Measurements from ENCODE around the gene CDS1. TPM values are rescaled to one million over a fixed set of nuclear protein-coding genes. Genes with fewer than 3 reads are reported as not detected.

The CDS1 gene
- total and polyA plus RNA-seq, 10 of the 15 experiments (the other 5 are each of a cell fraction or from before 2014, with no cell fraction given) = 0.03 TPM; not detected in 8

DNA sequence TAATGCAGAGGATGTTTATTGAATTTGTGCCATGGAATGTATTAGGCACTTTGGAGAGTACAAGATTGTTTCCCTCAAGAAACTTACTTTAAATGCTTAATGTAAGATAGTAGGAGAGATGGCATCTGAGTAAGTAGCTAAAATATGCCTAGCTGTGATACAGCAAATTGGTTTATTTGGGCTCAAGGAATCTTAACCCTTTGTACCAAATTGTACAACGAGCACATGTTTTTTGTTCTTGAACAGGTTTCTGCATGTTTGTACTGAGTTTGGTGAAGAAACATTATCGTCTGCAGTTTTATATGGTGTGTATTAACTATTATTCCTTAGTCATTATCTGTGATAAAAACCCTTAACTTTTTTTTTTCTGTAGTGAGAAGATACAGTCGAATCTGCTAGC is 48.6 kb downstream of the CDS1 start:
- 0% methylated on average over 3 of the region's 3 CpGs for WGBS (ENCODE audit: insufficient coverage, insufficient replicate concordance, low lambda C conversion rate, missing lambda C conversion rate)
- Histone ChIP-seq H3K79me2 (ENCODE audit: control insufficient read depth, insufficient read depth, low read length) (no peaks in the 10 kb centered on the region), H3K27ac (ENCODE audit: control insufficient read depth, insufficient read depth) (no peak overlapping the region), H3K9ac (ENCODE audit: control insufficient read depth, insufficient read depth, low read length) (no peak overlapping the region), H3K4me1 (ENCODE audit: control insufficient read depth, insufficient read depth, low read length) (no peaks in the 10 kb centered on the region), H2AFZ (ENCODE audit: control insufficient read depth, low read depth, low read length) (no peak overlapping the region), H3K36me3 (ENCODE audit: control insufficient read depth in 2 of 2, insufficient read depth in 2 of 2, low read length in 1 of 2) (no peaks in the 10 kb centered on the region), H4K20me1 (ENCODE audit: control insufficient read depth, insufficient read depth) (no peaks in the 10 kb centered on the region), H3K4me3 (no peak overlapping the region), H3K9me3 (replicated peaks; ENCODE audit: control insufficient read depth, insufficient read depth, low read length) (no peaks in the 10 kb centered on the region), H3K27me3 (replicated peaks in 1 of 2; ENCODE audit: control insufficient read depth in 2 of 2, insufficient read depth in 2 of 2, low read length in 1 of 2) (no peaks in the 10 kb centered on the region), H3K4me2 (ENCODE audit: control insufficient read depth, insufficient read depth) (no peak overlapping the region)
- intact Hi-C loops (cut with micrococcal nuclease; ENCODE audit: unreplicated experiment) (no loop called here), in situ Hi-C loops (cut with MboI) (no loop called here)
- RAD21 ChIA-PET (ENCODE audit: unreplicated experiment) = no interaction called here
- no peak for DNase-seq (ENCODE audit: low read depth, low spot score)
- CTCF ChIA-PET = no interaction called here
- no TSS peak for BruUV-seq (replicated peaks)
- no peak for TF ChIP-seq RELB (IDR thresholded peaks at IDR 0.05; ENCODE audit: low read depth)
- TF ChIP-seq, protein P1, sequence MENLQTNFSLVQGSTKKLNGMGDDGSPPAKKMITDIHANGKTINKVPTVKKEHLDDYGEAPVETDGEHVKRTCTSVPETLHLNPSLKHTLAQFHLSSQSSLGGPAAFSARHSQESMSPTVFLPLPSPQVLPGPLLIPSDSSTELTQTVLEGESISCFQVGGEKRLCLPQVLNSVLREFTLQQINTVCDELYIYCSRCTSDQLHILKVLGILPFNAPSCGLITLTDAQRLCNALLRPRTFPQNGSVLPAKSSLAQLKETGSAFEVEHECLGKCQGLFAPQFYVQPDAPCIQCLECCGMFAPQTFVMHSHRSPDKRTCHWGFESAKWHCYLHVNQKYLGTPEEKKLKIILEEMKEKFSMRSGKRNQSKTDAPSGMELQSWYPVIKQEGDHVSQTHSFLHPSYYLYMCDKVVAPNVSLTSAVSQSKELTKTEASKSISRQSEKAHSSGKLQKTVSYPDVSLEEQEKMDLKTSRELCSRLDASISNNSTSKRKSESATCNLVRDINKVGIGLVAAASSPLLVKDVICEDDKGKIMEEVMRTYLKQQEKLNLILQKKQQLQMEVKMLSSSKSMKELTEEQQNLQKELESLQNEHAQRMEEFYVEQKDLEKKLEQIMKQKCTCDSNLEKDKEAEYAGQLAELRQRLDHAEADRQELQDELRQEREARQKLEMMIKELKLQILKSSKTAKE (IDR thresholded peaks at IDR 0.05; ENCODE audit: low read depth, poor library complexity, severe bottlenecking) = no peak
- TF ChIP-seq YBX1 (IDR thresholded peaks at IDR 0.05) = no peak
- no peak for TF ChIP-seq SMAD5 (IDR thresholded peaks at IDR 0.05; ENCODE audit: low read depth)
- TF ChIP-seq HDAC2 (IDR thresholded peaks at IDR 0.05) = no peak
- TF ChIP-seq SPI1 (IDR thresholded peaks at IDR 0.05; ENCODE audit: borderline replicate concordance, insufficient read depth, low read depth, low read length) = no peak
- no peak for TF ChIP-seq RCOR1 (conservative IDR thresholded peaks at IDR 0.05; ENCODE audit: low read depth, low read length)
- TF ChIP-seq ZBED1 (IDR thresholded peaks at IDR 0.05; ENCODE audit: borderline replicate concordance) = no peak
- TF ChIP-seq, protein P2, sequence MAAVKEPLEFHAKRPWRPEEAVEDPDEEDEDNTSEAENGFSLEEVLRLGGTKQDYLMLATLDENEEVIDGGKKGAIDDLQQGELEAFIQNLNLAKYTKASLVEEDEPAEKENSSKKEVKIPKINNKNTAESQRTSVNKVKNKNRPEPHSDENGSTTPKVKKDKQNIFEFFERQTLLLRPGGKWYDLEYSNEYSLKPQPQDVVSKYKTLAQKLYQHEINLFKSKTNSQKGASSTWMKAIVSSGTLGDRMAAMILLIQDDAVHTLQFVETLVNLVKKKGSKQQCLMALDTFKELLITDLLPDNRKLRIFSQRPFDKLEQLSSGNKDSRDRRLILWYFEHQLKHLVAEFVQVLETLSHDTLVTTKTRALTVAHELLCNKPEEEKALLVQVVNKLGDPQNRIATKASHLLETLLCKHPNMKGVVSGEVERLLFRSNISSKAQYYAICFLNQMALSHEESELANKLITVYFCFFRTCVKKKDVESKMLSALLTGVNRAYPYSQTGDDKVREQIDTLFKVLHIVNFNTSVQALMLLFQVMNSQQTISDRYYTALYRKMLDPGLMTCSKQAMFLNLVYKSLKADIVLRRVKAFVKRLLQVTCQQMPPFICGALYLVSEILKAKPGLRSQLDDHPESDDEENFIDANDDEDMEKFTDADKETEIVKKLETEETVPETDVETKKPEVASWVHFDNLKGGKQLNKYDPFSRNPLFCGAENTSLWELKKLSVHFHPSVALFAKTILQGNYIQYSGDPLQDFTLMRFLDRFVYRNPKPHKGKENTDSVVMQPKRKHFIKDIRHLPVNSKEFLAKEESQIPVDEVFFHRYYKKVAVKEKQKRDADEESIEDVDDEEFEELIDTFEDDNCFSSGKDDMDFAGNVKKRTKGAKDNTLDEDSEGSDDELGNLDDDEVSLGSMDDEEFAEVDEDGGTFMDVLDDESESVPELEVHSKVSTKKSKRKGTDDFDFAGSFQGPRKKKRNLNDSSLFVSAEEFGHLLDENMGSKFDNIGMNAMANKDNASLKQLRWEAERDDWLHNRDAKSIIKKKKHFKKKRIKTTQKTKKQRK (IDR thresholded peaks at IDR 0.05; ENCODE audit: low read depth, low read length) = no peak
- no peak for ATAC-seq
- no peak for FAIRE-seq
- SMC1A ChIA-PET (ENCODE audit: uncharacterized antibody, unreplicated experiment) = no interaction called here
- POLR2A ChIA-PET = no interaction called here
